ENCODE measurements around the gene KRTAP24-1. TPM values are rescaled to one million over a fixed set of nuclear protein-coding genes. Genes with fewer than 3 reads are reported as not detected.

Gene KRTAP24-1
- total RNA-seq, 1 donor from 2014 or later: not detected

DNA sequence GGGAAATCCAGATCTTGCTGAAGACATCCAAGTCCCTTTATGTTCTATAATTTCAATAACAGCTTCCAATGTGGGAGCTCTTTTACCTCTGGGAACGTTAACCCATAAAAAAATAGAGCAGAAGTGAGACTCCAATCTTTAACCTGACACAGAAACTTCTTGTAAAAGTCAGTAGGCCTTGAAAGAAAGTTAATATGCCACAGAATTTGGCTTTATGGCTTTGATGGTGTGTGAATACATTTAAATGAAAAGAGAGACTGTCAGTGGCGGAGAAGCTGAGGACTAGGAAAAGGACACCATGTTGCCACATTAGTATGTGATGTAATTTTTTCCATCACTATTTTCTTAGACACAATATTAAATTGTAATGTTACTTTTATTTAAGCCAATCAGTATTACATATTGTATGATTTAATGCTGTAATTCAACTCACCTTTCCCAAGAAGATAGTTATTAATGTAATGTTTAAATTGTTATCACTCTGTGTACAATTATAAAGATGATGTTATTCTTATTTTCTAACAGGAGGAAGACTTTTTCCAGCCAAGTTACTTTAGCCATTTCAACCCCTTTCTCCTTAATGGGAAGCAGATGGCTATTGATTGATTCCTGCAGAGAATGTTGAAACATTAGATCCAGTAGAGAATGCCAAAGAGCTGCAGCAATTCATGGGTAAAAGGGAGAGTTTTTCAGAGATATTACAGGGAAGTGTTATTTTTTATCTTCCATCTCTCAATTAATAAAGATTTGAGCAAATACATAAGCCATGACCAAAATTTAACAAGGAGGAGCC, 49.3 kb downstream of the KRTAP24-1 start:
- no peak for DNase-seq

DNA sequence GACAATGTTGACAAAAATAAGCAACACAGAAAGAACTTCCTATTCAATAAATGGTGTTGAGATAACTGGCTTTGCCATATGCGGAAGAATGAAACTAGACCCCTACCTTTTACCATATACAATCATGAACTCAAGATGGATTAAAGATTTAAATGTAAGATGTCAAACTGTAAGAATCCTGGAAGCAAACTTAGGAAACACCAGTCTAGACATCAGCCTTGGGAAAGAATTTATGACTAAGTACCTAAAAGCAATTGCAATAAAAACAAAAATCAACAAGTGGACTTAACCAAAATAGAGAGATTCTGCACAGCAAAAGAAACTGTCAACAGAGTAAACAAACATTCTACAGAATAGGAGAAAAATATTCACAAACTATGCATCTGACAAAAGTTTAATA, 50.7 kb downstream of the KRTAP24-1 start:
- DNase-seq: no peak

Other genes with a start within 250 kb of the KRTAP24-1 start
- gene CLDN17, start 116.1 kb downstream of the KRTAP24-1 start, total RNA-seq: not detected in 2 replicates
- not detected in 2 replicates for gene CLDN8, start 66.9 kb downstream of the KRTAP24-1 start, total RNA-seq
- gene KRTAP25-1, start 6.6 kb upstream of the KRTAP24-1 start, total RNA-seq: not detected in 2 replicates
- gene KRTAP26-1, start 37.4 kb upstream of the KRTAP24-1 start, total RNA-seq: not detected in 2 replicates
- not detected in 2 replicates for gene KRTAP27-1, start 54.7 kb upstream of the KRTAP24-1 start, total RNA-seq
- gene KRTAP23-1, start 65.7 kb upstream of the KRTAP24-1 start, total RNA-seq: not detected in 2 replicates
- gene KRTAP13-2, start 89.3 kb upstream of the KRTAP24-1 start, total RNA-seq: not detected in 2 replicates
- not detected in 2 replicates for gene KRTAP13-1, start 113.1 kb upstream of the KRTAP24-1 start, total RNA-seq
- gene KRTAP13-3, start 143.0 kb upstream of the KRTAP24-1 start, total RNA-seq: not detected in 2 replicates
- gene KRTAP13-4, start 147.3 kb upstream of the KRTAP24-1 start, total RNA-seq: not detected in 2 replicates
- not detected in 2 replicates for gene KRTAP15-1, start 157.3 kb upstream of the KRTAP24-1 start, total RNA-seq
- not detected in 2 replicates for gene KRTAP19-1, start 197.4 kb upstream of the KRTAP24-1 start, total RNA-seq
- not detected in 2 replicates for gene KRTAP19-2, start 204.5 kb upstream of the KRTAP24-1 start, total RNA-seq
- gene KRTAP19-3, start 209.1 kb upstream of the KRTAP24-1 start, total RNA-seq: not detected in 2 replicates
- gene KRTAP19-4, start 214.2 kb upstream of the KRTAP24-1 start, total RNA-seq: not detected in 2 replicates
- gene KRTAP19-5, start 219.2 kb upstream of the KRTAP24-1 start, total RNA-seq: not detected in 2 replicates